Activated T-cell treated with anti-CD3 and anti-CD28 coated beads for 48 hours (primary cell): ENCODE data around the gene CD9.

Experiments used
- DNase-seq: peaks from one replicate; pipeline ENCODE4 v3.0.0-alpha.2; 2020; ENCODE audit warnings: low read depth

CD9 gene

DNA sequence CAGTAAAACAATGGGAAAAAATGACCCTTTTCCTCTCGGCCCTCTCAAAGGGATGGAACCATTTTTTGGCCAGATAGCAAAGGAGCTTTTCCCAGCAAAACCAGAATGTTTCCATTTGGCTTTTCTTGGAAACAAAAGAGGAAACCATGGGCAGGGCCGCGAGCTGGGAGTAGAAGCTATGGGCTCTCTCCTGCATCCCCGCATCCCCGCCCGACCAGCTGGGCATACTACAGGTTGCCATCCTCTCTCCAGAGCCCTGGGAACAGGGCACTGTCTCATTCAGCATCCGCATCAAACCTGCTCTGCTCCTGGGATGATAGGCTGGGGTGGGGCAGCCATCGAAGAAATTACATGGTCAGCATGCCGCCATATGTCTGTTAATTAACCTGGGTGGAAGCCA is 20.9 kb downstream of the CD9 start:
- no peak for DNase-seq

DNA sequence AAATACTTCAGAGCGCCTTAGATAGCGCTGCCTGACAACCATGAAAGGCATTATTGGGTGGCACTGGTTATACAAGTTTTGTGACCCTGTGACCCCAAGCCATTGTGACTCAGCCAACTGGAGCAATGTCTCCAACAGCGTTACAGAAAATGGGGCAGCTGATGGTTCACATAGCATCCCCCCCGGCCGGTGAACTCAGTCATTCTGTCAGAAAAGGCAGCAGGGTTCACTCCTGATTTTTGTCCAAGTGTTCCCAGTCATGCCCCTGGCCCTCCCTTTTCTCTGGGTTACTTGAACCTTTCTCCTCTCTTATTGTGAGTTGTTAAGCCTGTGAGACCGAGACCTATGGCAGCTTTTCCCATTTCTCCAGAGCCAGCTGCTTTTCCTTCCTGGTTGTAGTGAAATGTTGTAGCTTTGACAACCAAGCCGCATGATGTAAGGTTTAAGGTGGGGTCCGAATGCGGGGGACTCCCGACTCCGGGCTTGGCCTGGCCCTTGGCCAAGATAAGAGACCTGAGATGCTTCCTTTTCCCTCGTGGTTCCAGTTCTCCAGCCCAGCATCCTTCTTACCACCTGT is 22.0 kb downstream of the CD9 start:
- no peak for DNase-seq

DNA sequence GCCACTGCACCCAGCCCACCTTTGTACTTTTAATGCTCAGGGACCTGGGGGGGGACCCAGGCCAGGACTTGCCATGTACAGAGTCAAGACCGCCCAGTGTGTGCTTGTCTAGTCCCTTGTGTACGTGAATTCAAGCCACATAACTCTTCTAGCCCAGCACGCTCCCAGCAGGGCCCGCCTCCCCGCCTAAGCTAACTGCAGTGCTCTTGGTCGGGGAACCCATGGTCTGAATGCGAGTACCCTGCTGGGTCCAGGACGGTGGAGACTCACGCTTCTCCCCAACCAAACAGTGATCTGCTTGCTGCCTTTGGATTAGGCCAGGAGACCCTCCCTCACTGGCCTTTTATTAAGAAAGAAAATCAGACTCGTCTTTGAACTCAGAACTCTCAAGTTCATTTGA is 23.3 kb downstream of the CD9 start:
- no peak for DNase-seq

DNA sequence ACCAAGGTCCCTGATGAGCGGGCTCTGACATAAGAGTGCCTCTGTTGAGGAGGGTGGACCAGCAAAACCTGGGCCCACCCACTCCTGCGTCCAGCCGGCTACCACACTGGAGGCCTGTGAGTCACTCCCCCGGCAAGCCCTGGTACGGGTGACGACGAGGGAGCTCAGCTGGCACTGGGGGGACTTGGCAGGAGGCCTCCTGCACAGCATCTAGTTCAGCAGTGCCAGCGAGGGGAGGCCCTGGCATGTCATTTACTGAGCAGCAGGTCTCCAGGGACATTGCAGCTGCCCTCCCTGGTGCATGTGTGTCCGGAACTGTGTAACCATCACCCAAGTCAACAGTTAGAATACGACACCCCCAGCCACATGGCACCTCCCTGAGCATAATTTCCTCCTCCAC is 24.4 kb downstream of the CD9 start:
- DNase-seq, result no peak

DNA sequence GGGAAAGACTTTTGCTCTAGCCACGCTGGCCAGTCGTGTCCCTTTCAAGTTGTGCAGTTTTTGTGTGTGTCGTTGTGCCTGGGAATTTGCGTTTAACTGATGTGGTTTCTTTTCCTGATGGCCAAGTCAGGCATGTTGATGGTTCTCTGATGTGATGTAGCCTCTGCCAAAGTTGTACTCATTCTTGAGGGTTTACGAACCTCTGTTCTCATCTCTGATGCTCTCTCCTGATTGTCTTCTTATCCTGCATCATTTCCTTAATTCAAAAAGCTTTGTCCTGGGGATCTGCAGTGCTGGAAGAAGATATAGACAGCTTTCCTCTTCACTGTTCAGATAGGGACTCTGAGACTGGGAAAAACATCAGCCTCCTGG is 25.4 kb downstream of the CD9 start:
- DNase-seq, result no peak

DNA sequence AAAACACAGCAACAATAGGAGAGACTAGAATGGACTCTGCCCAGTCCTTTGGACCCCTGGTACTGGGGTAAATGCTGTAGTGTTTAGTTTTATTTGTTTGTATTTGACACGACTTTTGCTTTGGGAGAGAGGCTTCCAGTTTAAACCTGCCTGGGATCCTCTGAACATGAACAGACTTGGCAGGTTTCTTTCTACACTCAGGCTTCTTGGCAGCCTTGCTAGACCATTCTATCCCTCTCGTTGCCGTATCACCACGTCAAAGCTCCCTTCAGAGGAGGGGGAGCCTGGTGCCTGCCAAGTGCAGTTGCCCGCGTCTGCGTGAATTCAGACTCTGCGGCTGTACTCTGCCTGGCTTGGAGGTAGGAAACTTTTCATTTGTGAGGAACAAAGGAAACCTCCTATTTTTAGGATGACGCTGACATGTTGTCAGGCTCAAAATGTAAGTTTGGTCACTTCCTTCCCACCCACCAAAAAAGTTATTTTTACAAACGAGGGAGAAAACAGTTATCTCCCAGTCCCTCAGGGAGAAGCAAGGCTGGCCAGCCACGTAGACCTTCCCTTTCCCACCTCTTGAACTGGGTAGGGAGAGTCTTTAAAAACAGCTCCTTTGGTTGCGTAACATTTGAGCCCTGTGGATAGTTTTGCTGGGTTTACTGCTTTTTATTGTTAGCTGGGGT is 25.9 kb downstream of the CD9 start:
- DNase-seq, result no peak

DNA sequence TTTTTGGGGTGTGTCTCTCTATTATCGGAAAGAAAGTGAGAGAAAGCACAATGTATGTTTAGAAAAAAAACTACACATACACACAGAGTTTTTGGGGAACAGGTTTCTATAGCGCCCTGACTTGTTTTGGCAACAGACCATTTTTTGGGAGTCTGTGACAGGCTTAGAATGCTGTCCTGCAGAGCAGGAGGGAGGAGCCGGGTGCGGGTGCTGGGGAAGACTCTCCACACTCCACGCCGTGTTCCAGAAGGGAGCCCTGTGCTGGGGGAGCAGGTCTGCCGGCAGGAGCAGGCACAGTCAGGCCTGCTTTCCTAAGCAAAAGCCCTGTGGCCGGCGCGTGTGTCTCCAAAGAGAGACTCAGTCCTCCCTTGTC is 26.5 kb downstream of the CD9 start:
- DNase-seq, result no peak

DNA sequence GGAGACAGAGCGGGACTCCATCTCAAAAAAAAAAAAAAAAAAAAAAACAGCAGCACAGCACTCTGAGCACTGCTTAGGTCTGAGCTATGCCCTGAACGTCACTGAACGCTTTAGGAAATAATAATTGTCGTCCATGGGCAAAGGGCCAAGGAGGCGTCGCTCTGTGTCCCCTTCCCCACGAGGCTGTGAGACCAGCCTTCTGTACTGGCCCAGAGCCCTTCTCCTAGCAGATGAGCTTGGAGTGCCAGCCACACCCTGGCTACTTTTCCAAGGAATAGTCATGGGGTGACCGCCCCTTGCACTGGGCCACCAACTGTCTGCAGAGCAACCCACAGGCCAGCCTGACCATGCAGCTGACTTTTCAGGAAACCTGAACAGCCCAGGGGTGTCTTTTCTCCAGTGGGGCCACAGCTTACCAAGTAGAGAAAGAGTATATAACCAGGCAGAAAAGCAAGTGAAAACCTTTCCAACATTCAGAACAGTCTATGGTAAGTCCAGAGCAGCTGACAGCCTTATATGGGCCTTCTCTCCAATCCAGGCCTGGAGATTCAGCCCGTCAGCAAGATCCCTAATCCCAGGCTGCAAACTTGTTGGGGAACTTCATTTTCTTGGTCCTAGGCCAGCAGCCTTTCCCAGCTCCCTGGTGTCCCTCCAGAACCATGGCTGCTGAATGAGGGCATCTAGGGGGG is 28.5 kb downstream of the CD9 start:
- no peak for DNase-seq

DNA sequence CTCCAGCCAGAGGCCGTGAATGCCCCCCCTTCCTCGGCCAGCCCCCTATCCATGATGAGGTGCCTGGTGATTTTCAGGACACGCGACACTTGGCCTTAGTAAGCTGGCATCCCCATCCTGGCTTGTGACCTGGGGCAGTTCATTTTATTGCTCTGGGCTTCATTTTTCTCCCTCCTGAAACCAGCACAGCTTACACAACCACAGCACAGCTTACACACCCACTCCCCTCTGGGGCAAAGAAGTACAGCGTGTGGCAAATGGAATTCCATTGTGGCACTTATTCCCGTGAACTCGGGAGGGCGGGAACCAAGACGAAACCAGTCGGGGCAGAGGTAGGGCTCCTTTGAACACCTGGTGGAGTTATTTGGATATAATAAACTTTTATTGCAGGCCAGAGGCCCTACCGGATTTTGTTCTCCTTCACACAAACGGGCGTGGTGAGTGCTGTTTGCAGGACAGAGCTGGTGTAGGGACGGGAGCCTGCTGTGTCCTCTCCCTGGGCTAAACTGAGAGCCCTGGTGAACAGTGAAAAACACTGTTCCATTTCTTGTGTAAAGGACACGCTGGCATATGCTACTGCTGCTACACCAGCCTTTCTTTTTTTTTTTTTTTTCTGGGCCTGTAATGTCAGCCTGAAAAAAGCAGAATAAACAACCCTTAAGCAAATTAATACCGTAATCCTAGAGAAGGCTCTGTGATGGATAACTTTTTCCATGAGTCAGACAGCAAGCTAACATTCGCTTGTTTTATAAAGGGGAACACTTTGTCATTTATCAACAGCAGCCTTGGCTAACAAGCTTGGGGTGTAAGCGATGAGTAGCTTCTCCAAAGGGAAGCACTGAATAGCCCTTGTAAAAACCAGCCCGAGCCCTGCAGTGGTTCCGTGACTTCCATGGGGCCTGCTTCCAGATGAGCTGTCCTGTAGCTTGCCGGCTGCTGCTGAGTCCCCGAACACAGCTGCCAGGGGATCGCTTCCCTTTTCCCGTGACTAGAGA is 29.3 kb downstream of the CD9 start:
- DNase-seq, result no peak

DNA sequence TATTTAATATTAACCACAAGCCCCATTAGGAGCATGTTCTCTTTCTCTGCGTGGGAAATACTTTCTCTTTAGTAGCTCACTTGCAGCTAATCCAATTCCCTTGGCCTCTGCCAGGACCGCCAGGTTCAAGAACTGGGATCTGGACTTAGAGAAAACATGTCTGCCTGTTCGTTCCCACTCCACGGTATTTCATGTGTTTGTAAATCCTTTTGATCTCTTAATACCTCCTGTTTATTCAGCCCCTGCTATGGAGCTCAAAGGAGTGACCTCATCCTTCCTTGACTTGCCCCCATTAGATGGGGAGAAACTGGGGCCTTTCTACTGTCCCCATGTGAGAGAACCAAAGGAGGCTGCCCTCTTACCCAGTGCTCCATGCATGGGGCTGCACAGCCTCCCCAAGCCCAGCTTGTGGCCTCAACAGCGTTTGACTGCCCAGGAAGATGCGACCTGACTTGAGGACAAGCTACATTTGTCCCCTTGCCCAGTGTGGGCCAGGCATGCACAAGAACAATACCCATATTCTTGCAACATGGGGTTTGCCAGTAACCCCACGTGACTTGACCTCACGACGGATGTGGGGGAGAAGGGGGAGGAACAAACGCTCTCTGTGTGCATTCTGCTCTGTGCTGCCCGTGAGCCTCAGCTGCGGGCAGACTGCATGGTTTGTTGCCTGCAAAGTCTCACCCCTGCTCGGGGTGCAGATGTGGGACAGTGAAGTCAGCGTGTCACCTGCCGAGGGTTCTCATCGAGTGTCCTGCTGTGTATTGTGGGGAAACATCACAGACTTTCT is 30.3 kb downstream of the CD9 start:
- peak; percentile 49 for DNase-seq

DNA sequence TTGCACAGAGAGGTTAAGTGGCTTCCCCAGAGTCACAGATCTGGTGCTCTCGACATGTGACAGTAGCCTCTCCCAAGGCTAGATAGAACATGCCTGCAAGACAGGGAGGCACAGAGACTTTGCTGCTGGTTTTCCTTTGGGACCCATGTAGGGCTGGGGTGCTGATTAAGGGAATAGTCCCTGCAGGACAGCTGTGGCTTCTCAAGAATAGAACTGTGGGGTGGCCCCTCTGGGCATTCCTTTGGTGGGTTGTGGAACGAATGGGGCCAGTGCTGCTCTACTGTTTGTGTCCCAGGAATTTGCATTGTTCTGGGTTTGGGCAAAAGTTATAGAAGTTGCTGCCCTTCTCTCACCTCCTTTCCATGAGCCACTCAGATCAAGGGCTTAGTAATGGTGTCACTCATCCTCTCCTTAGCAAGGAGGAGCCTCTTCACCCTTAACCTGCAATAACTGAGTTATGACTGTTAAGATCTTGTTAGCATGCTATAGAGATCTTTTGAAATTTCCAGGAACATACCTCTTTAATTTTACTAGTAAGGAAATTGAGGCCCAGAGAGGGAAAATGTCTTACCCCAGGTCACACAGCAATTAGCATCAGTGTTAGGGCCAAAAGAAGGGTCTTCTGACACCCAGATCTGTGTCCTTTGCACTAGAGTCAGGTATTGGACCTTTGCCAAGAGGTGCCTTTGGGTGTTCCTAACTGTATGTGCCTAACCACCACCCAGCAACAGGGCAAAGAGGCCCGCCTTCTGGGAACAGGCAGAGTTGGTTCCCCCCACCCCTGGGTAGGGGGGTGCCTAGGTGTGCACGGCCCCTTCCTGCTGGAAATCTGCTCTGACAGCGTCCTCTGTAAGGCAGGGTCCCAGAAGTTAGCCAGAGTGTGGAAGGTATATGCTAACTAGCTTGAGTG is 31.4 kb downstream of the CD9 start:
- DNase-seq, result no peak

DNA sequence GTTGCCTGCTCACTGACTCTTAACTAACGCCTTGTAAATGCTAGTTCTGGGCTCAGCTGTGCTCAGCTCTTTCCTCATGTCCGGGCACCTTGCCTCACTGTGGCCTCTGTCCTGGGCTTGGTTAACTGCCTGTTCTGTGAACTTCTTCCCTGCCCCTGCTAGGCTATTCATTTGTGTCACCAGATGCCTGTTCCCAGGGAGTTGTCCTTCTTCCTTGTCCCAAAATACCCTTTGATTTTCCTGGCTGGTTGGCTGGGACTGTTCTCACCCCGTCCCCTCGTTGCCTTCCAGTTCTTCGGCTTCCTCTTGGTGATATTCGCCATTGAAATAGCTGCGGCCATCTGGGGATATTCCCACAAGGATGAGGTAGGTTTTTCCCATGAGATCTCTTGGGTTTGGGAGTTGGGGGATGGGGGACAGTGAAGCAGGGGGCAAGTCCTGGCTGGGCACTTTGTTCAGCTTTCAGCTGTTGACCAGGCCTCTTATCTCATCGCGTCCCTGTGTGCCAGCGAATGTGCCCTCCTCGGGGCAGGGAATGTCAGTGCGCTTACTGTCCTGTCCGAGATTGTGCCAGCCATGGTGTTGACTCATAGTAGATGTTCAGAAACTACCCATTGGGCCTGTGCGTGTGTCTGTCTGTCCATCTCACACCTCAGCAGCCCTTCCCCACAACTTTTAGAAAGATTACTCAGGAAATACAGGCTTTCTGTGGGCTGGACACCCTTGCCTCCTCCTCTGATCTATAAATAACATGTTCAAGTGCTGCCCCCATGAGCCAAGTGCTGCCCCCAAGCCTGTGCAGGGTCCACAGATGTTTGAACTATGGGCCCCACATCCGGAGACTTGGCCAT is 33.1 kb downstream of the CD9 start:
- DNase-seq, result no peak

DNA sequence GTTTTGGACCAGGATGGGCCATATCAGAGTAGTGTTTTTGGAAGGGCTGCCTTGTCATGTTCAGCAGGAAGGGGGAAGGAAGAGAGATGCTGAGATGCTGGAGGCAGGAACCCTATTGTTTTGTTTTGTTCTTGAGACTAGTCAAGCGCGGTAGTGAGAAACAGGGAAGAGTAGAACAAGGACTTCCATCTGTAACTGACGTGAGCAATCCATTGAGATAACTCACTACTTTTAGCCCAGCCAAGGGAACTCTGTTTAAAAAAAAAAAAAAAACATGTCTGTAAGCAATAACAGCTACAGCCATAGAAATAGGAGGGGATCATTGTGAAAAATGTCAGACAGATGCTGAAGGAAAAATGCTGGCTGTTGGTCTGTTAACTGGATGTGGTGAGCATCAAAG is 34.0 kb downstream of the CD9 start:
- no peak for DNase-seq

DNA sequence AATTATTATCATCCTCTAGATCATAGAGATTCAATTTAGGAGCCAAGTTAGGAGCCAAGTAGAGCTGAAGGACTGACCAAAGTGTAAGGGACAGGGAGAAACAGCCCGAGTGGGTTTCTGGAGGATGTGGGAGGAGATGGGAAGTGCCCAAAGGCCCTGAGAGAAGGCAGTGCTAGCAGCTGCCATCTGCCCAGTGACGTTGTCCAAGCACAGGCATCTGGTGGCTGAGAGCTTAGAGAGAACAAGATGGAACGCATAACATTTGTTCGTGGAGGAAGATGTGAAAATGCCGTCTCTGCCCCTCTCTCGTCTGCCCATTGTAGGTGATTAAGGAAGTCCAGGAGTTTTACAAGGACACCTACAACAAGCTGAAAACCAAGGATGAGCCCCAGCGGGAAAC is 34.7 kb downstream of the CD9 start:
- no peak for DNase-seq

DNA sequence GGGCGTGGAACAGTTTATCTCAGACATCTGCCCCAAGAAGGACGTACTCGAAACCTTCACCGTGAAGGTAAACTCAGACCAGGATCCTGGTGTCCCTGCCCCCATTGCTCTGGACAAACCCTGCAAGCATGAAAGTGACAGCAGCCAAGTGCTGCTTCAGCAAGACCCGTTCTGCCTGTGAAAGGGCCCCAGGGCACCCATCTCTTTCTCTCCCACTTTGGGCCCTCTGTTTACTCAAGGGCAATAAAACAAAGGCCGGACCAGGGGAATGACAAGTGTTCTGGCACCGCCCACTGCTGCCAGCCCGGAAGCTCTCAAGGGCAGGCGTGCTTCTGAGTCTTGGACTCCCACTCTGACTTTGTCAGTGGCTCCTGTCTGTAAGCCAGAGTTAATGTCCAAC is 35.3 kb downstream of the CD9 start:
- no peak for DNase-seq

DNA sequence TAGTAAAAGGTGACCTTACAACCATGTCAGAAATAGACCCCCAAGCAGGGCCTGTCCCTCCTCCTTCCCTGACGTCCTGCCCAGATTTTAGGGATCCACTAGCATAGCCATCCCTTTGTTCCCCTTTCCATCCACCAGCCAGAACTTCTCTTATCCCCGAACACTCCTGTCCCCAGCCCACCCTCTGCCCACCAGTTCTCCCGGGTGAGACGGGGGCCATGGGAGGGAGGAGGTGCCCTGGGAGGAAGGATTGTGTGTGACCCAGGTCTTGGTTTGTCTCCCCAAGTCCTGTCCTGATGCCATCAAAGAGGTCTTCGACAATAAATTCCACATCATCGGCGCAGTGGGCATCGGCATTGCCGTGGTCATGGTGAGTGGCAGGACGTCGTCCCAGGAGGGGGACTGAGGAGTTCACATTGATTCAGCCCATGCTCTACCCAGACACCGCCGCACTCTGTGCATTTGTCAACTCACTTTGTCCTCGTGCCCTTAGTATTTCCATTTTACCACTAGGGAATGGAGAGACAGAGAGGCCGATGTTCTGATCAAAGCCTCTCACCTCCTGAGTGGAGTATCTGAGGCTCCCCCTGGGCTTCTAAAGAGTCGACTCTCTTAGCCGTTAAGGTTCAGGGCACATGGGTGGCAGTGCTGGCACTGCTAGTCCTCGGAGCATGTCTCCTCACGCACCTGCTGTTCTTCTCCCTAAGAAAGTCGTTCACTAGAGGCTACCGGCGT is 35.9 kb downstream of the CD9 start:
- no peak for DNase-seq

DNA sequence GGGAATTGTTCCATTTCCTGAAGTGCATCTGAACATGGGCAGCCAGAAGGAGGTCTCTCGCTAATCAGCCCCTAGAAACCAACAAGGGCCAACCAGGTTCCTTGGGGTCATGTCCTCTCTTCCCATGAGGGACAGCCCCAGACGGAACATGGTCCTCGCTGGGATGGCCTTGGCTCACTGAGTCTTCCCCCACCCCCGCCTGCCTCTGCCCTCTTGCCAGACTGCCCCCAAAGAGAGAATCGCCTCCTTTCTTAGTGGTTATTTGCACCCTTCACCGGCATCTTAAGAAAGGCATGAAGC is 36.4 kb downstream of the CD9 start:
- no peak for DNase-seq

DNA sequence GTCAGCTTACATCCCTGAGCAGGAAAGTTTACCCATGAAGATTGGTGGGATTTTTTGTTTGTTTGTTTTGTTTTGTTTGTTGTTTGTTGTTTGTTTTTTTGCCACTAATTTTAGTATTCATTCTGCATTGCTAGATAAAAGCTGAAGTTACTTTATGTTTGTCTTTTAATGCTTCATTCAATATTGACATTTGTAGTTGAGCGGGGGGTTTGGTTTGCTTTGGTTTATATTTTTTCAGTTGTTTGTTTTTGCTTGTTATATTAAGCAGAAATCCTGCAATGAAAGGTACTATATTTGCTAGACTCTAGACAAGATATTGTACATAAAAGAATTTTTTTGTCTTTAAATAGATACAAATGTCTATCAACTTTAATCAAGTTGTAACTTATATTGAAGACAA is 37.6 kb downstream of the CD9 start:
- no peak for DNase-seq

DNA sequence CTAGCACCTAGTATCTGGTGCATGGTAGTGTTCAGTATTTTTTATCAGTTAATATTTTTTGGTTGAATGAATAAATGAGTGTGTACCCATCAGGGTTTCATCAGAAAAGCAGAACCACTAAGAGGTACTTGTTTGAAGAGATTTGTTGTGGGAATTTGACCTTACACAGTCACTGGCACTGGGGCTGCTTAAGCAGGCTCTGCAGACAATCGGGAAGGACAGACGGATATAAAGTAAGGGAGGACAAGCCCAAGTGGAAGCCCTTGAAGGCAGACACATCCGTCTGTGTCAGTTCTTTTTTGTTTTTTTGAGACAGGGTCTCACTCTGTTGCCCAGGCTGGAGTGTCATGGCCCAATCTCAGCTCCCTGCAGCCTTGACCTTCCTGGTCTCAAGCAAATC is 38.7 kb downstream of the CD9 start:
- DNase-seq, result no peak
